DND-41 (cell line): ENCODE data around the gene CACNA1I.

Experiments
- ATAC-seq: fragments of 200-7000 bp; cut with Tn5 transposase; 3 replicates; pipeline ENCODE4 v1.9.1; 2021; ENCODE audit warnings: low read depth; ENCODE audit not compliant: insufficient read depth
- DNase-seq: peaks from one replicate; pipeline ENCODE4 v3.0.0-alpha.2; 2020
- H2AFZ ChIP-seq: 2 replicates; pipeline ENCODE4 v1.6.0; 2012; ENCODE audit warnings: low read depth, low read length
- H3K27ac ChIP-seq: 2 replicates; pipeline ENCODE4 v1.5.1; 2012; ENCODE audit warnings: low read length, inconsistent platforms
- H3K27me3 ChIP-seq: fragments of 200-600 bp; sonication (generic); 2 replicates; pipeline ENCODE4 v1.6.0; 2012; ENCODE audit warnings: low read length, mild to moderate bottlenecking, inconsistent platforms; ENCODE audit not compliant: insufficient read depth, poor library complexity
- H3K36me3 ChIP-seq: 2 replicates; pipeline ENCODE4 v1.5.1; 2012; ENCODE audit warnings: low read length, inconsistent platforms; ENCODE audit not compliant: insufficient read depth
- H3K4me1 ChIP-seq: 2 replicates; pipeline ENCODE4 v1.5.1; 2012; ENCODE audit warnings: mild to moderate bottlenecking, low read length; ENCODE audit not compliant: insufficient read depth
- H3K4me2 ChIP-seq: 2 replicates; pipeline ENCODE4 v1.6.0; 2012; ENCODE audit warnings: mild to moderate bottlenecking, moderate library complexity, low read length, inconsistent platforms; ENCODE audit not compliant: insufficient read depth
- H3K4me3 ChIP-seq, 2 experiments: fragments of 200-600 bp in 1 of 2; shearing (Covaris generic) in 1 of 2; 2 replicates each; pipeline ENCODE4 v1.5.1; 2012 to 2016; ENCODE audit warnings: inconsistent platforms in 2 of 2, low read length in 2 of 2, mild to moderate bottlenecking in 2 of 2, low read depth in 1 of 2, moderate library complexity in 1 of 2
- H3K79me2 ChIP-seq: 2 replicates; pipeline ENCODE4 v1.6.0; 2012; ENCODE audit warnings: low read length, inconsistent platforms; ENCODE audit not compliant: insufficient read depth
- H3K9ac ChIP-seq: 2 replicates; pipeline ENCODE4 v1.6.0; 2012; ENCODE audit warnings: low read depth, mild to moderate bottlenecking, inconsistent platforms, low read length, moderate library complexity
- H3K9me3 ChIP-seq: 2 replicates; pipeline ENCODE4 v1.5.1; 2012; ENCODE audit warnings: low read length, moderate library complexity, mild to moderate bottlenecking, inconsistent platforms; ENCODE audit not compliant: insufficient read depth, severe bottlenecking
- H4K20me1 ChIP-seq: 2 replicates; pipeline ENCODE4 v1.6.0; 2012; ENCODE audit warnings: low read length; ENCODE audit not compliant: insufficient read depth
- EZH2 ChIP-seq: IDR thresholded peaks from 3 replicates; pipeline ENCODE4 v1.6.1; 2012; ENCODE audit warnings: borderline replicate concordance, low read depth, mild to moderate bottlenecking, moderate library complexity, low read length, inconsistent platforms; ENCODE audit not compliant: severe bottlenecking
- TF ChIP-seq, protein P1 (sequence below): IDR thresholded peaks from 2 replicates; pipeline ENCODE4 v1.5.1; 2012; ENCODE audit warnings: borderline replicate concordance, low read length, moderate library complexity, mild to moderate bottlenecking; ENCODE audit not compliant: poor library complexity, severe bottlenecking; ENCODE audit errors: extremely low read depth

Gene CACNA1I

GRCh38 chr22:39610766-39611165 lies 40.2 kb downstream of the CACNA1I start:
- H2AFZ ChIP-seq = no peak overlapping the region
- H3K9ac ChIP-seq = no peak overlapping the region
- no peaks in the 10 kb centered on the region for H3K79me2 ChIP-seq
- no peaks in the 10 kb centered on the region for H4K20me1 ChIP-seq
- TF ChIP-seq, protein P1, sequence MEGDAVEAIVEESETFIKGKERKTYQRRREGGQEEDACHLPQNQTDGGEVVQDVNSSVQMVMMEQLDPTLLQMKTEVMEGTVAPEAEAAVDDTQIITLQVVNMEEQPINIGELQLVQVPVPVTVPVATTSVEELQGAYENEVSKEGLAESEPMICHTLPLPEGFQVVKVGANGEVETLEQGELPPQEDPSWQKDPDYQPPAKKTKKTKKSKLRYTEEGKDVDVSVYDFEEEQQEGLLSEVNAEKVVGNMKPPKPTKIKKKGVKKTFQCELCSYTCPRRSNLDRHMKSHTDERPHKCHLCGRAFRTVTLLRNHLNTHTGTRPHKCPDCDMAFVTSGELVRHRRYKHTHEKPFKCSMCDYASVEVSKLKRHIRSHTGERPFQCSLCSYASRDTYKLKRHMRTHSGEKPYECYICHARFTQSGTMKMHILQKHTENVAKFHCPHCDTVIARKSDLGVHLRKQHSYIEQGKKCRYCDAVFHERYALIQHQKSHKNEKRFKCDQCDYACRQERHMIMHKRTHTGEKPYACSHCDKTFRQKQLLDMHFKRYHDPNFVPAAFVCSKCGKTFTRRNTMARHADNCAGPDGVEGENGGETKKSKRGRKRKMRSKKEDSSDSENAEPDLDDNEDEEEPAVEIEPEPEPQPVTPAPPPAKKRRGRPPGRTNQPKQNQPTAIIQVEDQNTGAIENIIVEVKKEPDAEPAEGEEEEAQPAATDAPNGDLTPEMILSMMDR = no peak
- no peak for TF ChIP-seq EZH2
- no peak overlapping the region for H3K27ac ChIP-seq
- DNase-seq = no peak
- H3K4me1 ChIP-seq = no peaks in the 10 kb centered on the region
- H3K27me3 ChIP-seq = peaks cover 6% of the 10 kb centered on the region
- H3K36me3 ChIP-seq = no peaks in the 10 kb centered on the region
- H3K4me3 ChIP-seq = no peak overlapping the region
- no peak for ATAC-seq
- H3K4me2 ChIP-seq = no peak overlapping the region
- H3K9me3 ChIP-seq = no peaks in the 10 kb centered on the region

DNA sequence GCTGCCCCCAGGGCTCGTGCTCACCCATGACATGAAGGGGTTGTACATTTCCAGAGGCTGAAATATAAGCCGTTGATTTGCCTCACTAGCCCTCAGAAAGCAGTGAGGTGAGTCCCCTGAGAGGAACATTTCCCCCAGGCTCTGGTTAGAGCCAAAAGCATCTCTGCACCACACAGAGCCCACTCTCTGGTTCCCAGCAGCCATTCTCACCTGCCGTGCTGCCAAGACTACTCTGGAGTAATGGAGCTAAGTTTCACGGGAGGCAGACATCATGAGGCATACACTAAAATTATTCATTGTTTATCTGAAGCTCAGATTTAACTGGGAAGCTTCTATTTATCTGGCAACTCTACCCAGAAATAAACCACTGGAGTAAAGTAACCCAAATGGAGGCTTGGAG lies 40.8 kb downstream of the CACNA1I start:
- Histone ChIP-seq H3K27ac (no peak overlapping the region), H4K20me1 (no peaks in the 10 kb centered on the region), H3K27me3 (peaks cover 6% of the 10 kb centered on the region), H3K4me2 (no peak overlapping the region), H3K36me3 (no peaks in the 10 kb centered on the region), H3K4me3 (no peak overlapping the region), H3K4me1 (no peaks in the 10 kb centered on the region), H3K9me3 (no peaks in the 10 kb centered on the region), H3K79me2 (no peaks in the 10 kb centered on the region), H3K9ac (no peak overlapping the region), H2AFZ (no peak overlapping the region)
- TF ChIP-seq, protein P1 = no peak
- TF ChIP-seq EZH2 = no peak
- no peak for ATAC-seq
- DNase-seq = no peak

DNA sequence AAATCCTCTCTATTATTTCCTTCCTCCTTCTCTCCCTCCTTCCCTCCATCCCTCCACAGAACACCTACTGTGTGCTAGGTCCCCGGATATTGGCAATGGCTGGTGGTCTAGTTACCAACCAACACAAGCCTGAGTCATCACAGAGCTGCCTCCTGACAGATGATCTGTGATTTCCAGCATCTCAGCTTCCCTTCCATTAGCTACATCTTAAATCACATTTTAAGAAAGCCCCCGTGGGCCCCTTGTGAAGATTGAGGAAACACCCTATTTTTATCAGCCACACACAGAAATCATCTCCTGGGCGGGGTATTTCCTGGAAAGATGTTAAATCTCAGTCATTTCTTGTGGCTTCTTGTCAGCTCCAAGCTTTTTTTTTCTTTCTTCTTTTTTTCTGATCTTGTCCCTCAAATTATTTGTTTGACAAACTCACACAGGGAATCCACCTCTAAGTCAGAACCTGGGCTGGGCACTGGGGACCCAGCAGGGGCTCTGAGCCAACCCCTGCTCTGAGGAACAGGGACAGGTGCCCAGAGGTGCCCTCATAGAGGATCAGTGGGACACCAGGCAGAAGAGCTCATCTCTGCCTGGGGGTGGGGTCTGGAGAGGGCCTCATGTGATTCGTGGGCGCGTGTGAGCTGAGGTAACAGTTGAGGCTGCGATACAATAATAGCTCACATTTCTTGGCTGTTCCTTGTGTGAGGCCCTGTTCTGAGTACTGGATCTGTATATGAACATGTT lies 42.4 kb downstream of the CACNA1I start:
- ATAC-seq = no peak

More for the DNA sequence above, 42.4 kb downstream of the CACNA1I start:
- Histone ChIP-seq H3K9me3 (no peaks in the 10 kb centered on the region), H3K27me3 (peaks cover 6% of the 10 kb centered on the region), H3K4me3 (no peak overlapping the region), H3K4me2 (no peak overlapping the region), H3K27ac (no peak overlapping the region), H3K9ac (no peak overlapping the region), H4K20me1 (no peaks in the 10 kb centered on the region), H3K79me2 (no peaks in the 10 kb centered on the region), H3K4me1 (peaks cover 11% of the 10 kb centered on the region), H2AFZ (no peak overlapping the region), H3K36me3 (no peaks in the 10 kb centered on the region)
- TF ChIP-seq, protein P1 = no peak
- TF ChIP-seq EZH2 = no peak
- no peak for DNase-seq
